Heart right ventricle (tissue), 16 donors: Measurements from ENCODE around the gene AQP12B. TPM values are rescaled to one million over a fixed set of nuclear protein-coding genes. Genes with fewer than 3 reads are reported as not detected.

Experiments used
- ATAC-seq, 8 donors: fragments of 200-7000 bp; cut with Tn5 transposase; one replicate each; pipeline ENCODE4 v1.9.1; 2020; ENCODE audit warnings: mild to moderate bottlenecking in 8 of 8, moderate library complexity in 8 of 8, moderate number of reproducible peaks in 1 of 8
- DNase-seq, 2 donors: peaks; one replicate each; pipeline ENCODE4 v3.0.0-alpha.2; 2020
- H3K27ac ChIP-seq, 10 donors: fragments of 200-600 bp; sonication (generic) in 2 of 10; one replicate each; pipeline versions ENCODE4 v1.5.0 to v1.8.0; 2020 to 2022; ENCODE audit warnings: mild to moderate bottlenecking in 3 of 10
- H3K27me3 ChIP-seq, 7 donors: fragments of 200-600 bp; one replicate each; pipeline ENCODE4 v1.8.0; 2021 to 2022; ENCODE audit warnings: mild to moderate bottlenecking in 2 of 7
- H3K36me3 ChIP-seq, 9 donors: fragments of 200-600 bp; sonication (generic) in 1 of 9; one replicate each; pipeline versions ENCODE4 v1.5.0 to v1.8.0; 2020 to 2022; ENCODE audit warnings: mild to moderate bottlenecking in 2 of 9
- H3K4me1 ChIP-seq, 9 donors: fragments of 200-600 bp; sonication (generic) in 1 of 9; one replicate each; pipeline versions ENCODE4 v1.5.0 to v1.8.0; 2020 to 2022; ENCODE audit warnings: mild to moderate bottlenecking in 4 of 9
- H3K4me3 ChIP-seq, 10 donors: fragments of 200-600 bp; sonication (generic) in 2 of 10; one replicate each; pipeline versions ENCODE4 v1.5.0 to v1.8.0; 2020 to 2022; ENCODE audit warnings: mild to moderate bottlenecking in 7 of 10, moderate library complexity in 2 of 10
- H3K9me3 ChIP-seq, 11 donors: fragments of 200-600 bp in 10 of 11; sonication (generic) in 2 of 11; one replicate each; pipeline versions ENCODE4 v1.5.0 to v1.8.0; 2013 to 2022; ENCODE audit warnings: mild to moderate bottlenecking in 2 of 11, control low read depth in 1 of 11, moderate library complexity in 1 of 11
- CTCF ChIP-seq, 9 donors: fragments of 200-600 bp; sonication (generic) in 2 of 9; IDR thresholded peaks; one replicate each; pipeline versions ENCODE4 v1.5.0 to v1.8.0; 2021 to 2022; ENCODE audit warnings: antibody characterized with exemption in 9 of 9, mild to moderate bottlenecking in 5 of 9, moderate library complexity in 1 of 9
- WGBS, 2 donors: extraction: QIAGEN DNeasy Blood & Tissue Kit; methylation state at CpG; one replicate each; pipeline ENCODE4 v1.1.7; 2013; ENCODE audit warnings: inconsistent platforms in 1 of 2; 5-methylcytosine and 5-hydroxymethylcytosine counted together
- intact Hi-C, 10 donors: fragments of 100-400 bp; cut with DNase I; formaldehyde crosslinking; loops; one replicate each; pipeline versions ENCODE4 v1.11.1 to v1.14.2; 2022
- polyA plus RNA-seq, 2 donors: library from polyadenylated mRNA; stranded (reverse); fragments of 200-250 nt; gene quantifications; one replicate each; pipeline ENCODE4 v1.2.3, GENCODE V29; 2013
- total RNA-seq, 10 donors: library from RNA; stranded (reverse); fragmentation: NEBNext Ultra II Directional in 3 of 10; extraction: Animal tissue kit (Norgen Biotek cat#: 25700) in 3 of 10; gene quantifications; one replicate each; pipeline versions ENCODE4 v1.2.1 to v1.2.4, GENCODE V29; 2021 to 2023
- donor health status: Arrhythmogenic right ventricular cardiomyopathy.
- donor health status: ischemic (EF 13 %, LVEDD 7.1; RV severe dilation, severe dysfunction).
- donor health status: healthy with polysubstance abuse.
- donor health status: DM: no; HTN: yes; CAD: no.
- donor health status: DM: no; HTN: no; CAD: no.
- donor health status: ischemic (EF 25% LVEDD 6.9; RV normal size, moderate dysfunction).
- donor health status: ischemic (EF 25% LVEDD 5.7; RV mildly dilated, moderate dysfunction).
- donor health status: healthy.
- donor health status: DM: yes; HTN: yes; CAD: no.
- donor health status: Ischemic cardiomyopathy.
- donor health status: ischemic (EF 35%, LVEDD 5.7; RV mildly dilated, moderate dysfunction).
- donor health status: nonischemic (EF 11% LVEDD 7.7; RV severe dilation, severe dysfunction).
- donor health status: DM: yes; HTN: yes; CAD: no.
- donor health status: PGD.
- donor health status: ischemic (EF 29% LVEDD 5.4; RV normal size, mild dysfunction).
- donor health status: nonischemic (EF 23%, LVEDD 6.1; RV moderate dilation, normal function).

AQP12B gene
- total and polyA plus RNA-seq, 12 donors: 0.03 TPM; not detected in 11

DNA sequence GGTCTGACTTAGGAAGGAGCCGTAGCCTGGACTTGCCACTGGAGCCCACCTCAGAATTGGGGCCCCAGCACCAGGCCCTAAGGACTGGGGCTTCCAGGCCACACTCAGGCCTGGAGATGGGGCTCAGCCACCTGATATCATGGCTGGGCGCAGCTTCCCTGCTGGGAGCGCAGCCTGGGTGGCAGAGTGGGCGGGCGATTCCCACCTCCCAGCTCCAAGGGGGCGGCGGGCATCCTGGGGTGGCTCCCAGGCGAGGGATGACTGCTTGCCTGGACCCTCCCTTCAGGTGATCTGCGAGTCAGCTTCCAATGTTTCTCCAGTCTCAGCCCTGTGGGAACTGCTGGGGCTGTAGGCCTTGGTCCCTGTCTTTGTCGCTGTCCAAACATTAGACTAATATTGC is 37.3 kb downstream of the AQP12B start:
- no peaks in the 10 kb centered on the region for H3K9me3 ChIP-seq
- 88 to 89% methylated on average over 10 of the region's 10 CpGs for WGBS, 2 donors
- H3K27ac ChIP-seq: no peak overlapping the region
- no peak for ATAC-seq
- TF ChIP-seq CTCF (IDR thresholded peaks at IDR 0.05): no peak
- H3K4me1 ChIP-seq: no peaks in the 10 kb centered on the region
- H3K4me3 ChIP-seq: no peak overlapping the region
- H3K36me3 ChIP-seq: no peaks in the 10 kb centered on the region
- H3K27me3 ChIP-seq: peaks cover 0 to 81% (median 52%) of the 10 kb centered on the region in 7 donors
- intact Hi-C loops: no loop called here
- DNase-seq: no peak

DNA sequence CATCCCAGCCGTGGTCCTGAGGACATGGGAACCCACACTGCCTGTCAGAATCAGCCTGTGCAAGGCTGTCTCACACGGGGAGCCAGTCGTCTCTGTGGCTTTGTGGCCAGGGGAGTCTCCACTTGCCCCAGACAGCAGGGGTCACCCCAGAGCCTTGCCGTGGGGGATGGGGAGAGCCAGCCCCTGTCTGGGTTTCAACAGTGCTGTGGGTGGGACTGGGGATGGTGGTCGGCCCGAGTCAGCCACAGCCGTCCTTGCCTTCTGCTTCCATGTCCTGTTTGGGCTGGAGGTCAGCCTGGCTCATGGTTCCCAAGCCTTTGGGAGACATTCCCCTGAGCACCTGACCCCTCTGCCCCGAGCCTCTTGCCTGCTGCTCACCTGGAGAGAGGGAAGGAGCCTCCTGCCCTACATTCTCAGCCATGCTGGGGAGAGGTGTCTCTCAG is 37.8 kb downstream of the AQP12B start:
- H3K9me3 ChIP-seq: no peaks in the 10 kb centered on the region
- WGBS, 2 donors: 58 to 62% methylated on average over 8 of the region's 8 CpGs
- H3K4me3 ChIP-seq: no peak overlapping the region
- H3K36me3 ChIP-seq: no peaks in the 10 kb centered on the region
- H3K27ac ChIP-seq: no peak overlapping the region
- no peak for DNase-seq
- no peak for TF ChIP-seq CTCF (IDR thresholded peaks at IDR 0.05)
- intact Hi-C loops: no loop called here
- ATAC-seq: no peak
- H3K4me1 ChIP-seq: no peaks in the 10 kb centered on the region
- H3K27me3 ChIP-seq: peaks cover 0 to 76% (median 50%) of the 10 kb centered on the region in 7 donors

GRCh38 chr2:240644171-240644651 is 38.5 kb downstream of the AQP12B start:
- peaks cover 0 to 69% (median 45%) of the 10 kb centered on the region in 7 donors for H3K27me3 ChIP-seq
- ATAC-seq (no peak), DNase-seq (no peak)
- intact Hi-C loops: no loop called here
- H3K4me3 ChIP-seq: no peak overlapping the region
- WGBS, 2 donors: 58 to 66% methylated on average over 14 of the region's 14 CpGs
- no peaks in the 10 kb centered on the region for H3K4me1 ChIP-seq
- H3K36me3 ChIP-seq: no peaks in the 10 kb centered on the region
- no peak overlapping the region for H3K27ac ChIP-seq
- TF ChIP-seq CTCF (IDR thresholded peaks at IDR 0.05): no peak
- H3K9me3 ChIP-seq: no peaks in the 10 kb centered on the region

DNA sequence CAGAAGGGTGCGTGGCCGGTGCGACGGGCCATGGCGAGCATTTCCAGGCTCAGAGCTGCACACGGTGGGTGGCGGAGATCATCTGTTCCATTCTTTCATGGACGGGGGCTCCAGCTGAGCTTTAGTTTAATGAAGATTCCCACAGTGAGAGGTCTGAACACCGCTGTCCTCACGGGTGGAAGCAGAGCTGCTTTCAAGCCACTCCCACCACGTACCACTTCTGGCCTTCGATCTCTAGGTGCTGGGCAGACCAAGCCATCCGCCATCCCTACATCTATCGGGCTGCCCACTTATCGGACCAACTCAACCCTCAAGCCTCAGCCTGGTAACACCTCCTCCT is 38.9 kb downstream of the AQP12B start:
- H3K4me1 ChIP-seq: no peaks in the 10 kb centered on the region
- peaks cover 0 to 65% (median 41%) of the 10 kb centered on the region in 7 donors for H3K27me3 ChIP-seq
- no peaks in the 10 kb centered on the region for H3K9me3 ChIP-seq
- no peak for TF ChIP-seq CTCF (IDR thresholded peaks at IDR 0.05)
- no peak for ATAC-seq
- DNase-seq: no peak
- H3K36me3 ChIP-seq: no peaks in the 10 kb centered on the region
- intact Hi-C loops: no loop called here
- no peak overlapping the region for H3K27ac ChIP-seq
- 81 to 84% methylated on average over 15 of the region's 15 CpGs for WGBS, 2 donors
- no peak overlapping the region for H3K4me3 ChIP-seq
